PFSK-1 (cell line): Measurements from ENCODE around the gene ZNF490.

Source experiments
- FOXP2 ChIP-seq: optimal IDR thresholded peaks from 2 replicates; pipeline ENCODE3; 2011; ENCODE audit warnings: borderline replicate concordance, control low read depth, inconsistent platforms; ENCODE audit not compliant: insufficient read depth; ENCODE audit errors: extremely low read length, extremely low read depth
- POLR2AphosphoS5 ChIP-seq: IDR thresholded peaks from 2 replicates; pipeline ENCODE4 v1.6.1; 2012; ENCODE audit warnings: low read depth, mild to moderate bottlenecking, control low read depth, low read length, moderate library complexity
- REST ChIP-seq, 2 experiments: IDR thresholded peaks; 2 replicates each; pipeline versions ENCODE4 v1.6.1 to v1.8.0; 2011 to 2012; ENCODE audit warnings: low read depth in 2 of 2, low read length in 2 of 2, control low read depth in 1 of 2, inconsistent platforms in 1 of 2, mild to moderate bottlenecking in 1 of 2, moderate library complexity in 1 of 2; ENCODE audit not compliant: insufficient read depth in 1 of 2
- SIN3A ChIP-seq: IDR thresholded peaks from 2 replicates; pipeline ENCODE4 v1.6.1; 2012; ENCODE audit warnings: mild to moderate bottlenecking, low read length, moderate library complexity, borderline replicate concordance; ENCODE audit not compliant: insufficient read depth
- TAF1 ChIP-seq: IDR thresholded peaks from 2 replicates; pipeline ENCODE4 v1.6.1; 2012; ENCODE audit warnings: low read length, control low read depth, borderline replicate concordance; ENCODE audit not compliant: insufficient read depth

ZNF490 gene

DNA sequence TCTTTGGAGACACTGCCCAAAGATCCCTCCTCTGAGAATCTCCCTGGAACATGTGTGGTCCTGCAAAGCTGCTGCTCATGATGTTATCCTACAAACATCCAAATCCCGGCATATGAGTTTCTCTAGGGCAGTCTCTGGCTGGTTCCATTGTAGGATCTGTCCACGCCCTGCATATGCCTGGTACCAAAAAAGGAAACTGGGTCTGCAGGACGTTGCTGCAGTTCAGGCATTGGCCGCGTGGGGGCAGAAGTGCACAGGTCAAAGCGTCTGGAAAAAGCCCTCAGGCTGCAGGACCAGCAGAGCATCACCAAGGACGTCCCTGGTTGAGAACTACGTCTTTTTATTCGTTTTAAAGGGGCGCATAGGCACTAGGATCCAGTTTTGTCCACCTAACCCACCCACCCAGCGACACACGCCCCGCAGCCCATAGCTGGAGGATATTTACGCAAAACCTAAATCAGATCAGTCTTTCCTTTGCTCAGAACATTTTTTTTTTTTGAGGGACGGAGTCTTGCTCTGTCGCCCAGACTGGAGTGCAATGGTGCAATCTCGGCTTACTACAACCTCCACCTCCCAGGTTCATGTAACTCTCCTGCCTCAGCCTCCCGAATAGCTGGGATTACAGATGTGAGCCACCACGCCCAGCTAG is 46.5 kb downstream of the ZNF490 start:
- TF ChIP-seq SIN3A: no peak

DNA sequence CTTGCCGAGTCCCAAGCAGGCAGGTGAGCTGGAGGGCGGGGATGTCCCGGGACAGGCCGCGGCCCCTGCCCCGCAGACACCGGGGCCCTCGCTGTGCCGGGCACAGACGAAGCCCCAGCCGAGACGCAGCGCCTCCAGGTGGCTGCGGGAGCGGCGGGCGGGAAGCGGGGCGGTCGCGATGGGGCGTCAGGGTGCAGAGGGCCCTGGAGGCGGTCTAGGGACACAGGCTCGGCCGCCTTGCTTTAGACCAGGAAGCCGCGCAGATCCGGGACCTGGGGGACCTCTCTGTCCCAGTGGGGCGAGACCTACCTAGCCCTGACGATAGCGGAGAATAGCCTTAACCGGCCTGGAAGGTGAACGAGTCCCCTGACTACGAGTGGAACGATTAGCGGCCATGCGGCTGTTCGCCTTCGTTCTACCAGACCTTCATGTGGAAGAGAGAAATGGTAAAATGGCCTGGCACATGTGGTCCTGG is 55.1 kb downstream of the ZNF490 start:
- TF ChIP-seq REST (IDR thresholded peaks at IDR 0.05; ENCODE audit: insufficient read depth in 1 of 2, low read depth in 2 of 2, low read length in 2 of 2) (no peak), TAF1 (no peak)

DNA sequence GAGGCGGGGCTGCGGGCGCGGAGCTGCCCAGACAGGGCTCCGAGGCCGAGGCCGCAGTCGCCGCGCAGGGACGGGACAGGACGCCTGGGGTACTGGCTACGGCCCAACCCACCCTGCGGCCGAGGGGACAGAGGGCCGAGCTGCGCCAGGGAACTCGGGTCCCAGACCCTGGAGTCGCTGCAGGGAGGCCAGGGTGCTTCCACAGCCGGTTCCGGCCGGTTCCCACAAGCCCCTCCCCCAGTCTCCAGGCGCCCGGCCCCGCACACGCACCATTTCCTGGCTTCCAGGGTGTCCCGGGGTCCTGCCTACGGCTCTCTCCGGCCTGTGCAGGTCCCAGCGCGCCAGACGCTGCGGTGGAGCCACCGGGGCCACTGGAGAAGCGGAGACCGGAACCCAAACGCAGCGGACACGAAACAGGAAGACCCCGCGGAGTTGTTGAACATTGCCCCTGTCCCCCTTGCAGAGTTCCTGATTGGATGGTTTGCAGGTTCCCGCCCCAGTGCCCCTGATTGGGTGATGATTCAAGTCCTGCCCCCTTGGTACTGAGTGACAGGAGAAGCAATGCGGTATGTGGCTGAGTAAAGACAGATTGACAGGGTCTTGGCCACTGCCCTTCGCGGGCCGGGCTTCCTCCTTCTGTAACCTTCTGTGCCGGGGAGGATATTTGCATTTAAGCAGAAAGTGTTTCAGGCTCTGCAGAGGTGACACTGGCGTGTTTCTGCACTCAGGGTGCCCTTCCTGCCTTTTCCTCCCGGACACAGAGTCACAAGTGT is 59.4 kb downstream of the ZNF490 start, which contains the start of gene ZNF564:
ZNF564 (minus strand) TSS at position 423 of the 773 bp plus-strand sequence; CDS start at position 273, 150 bp downstream.
- TF ChIP-seq REST (IDR thresholded peaks at IDR 0.05; ENCODE audit: insufficient read depth in 1 of 2, low read depth in 2 of 2, low read length in 2 of 2): no peak
- TF ChIP-seq FOXP2: no peak
- peak; percentile 93 for TF ChIP-seq TAF1
- peak; percentile 85 for TF ChIP-seq POLR2AphosphoS5
- no peak for TF ChIP-seq SIN3A

- TF ChIP-seq FOXP2 (no peak), POLR2AphosphoS5 (no peak), REST (IDR thresholded peaks at IDR 0.05; ENCODE audit: insufficient read depth in 1 of 2, low read depth in 2 of 2, low read length in 2 of 2) (no peak), TAF1 (no peak), SIN3A (no peak)
These were observed 63.7 kb downstream of the ZNF490 start for GRCh38 chr19:12546903-12547302.

GRCh38 chr19:12546068-12546467 is 64.5 kb downstream of the ZNF490 start:
- TF ChIP-seq TAF1 (no peak), SIN3A (no peak), POLR2AphosphoS5 (no peak), FOXP2 (no peak), REST (IDR thresholded peaks at IDR 0.05; ENCODE audit: insufficient read depth in 1 of 2, low read depth in 2 of 2, low read length in 2 of 2) (no peak)
